NOMO-1 (cell line): ENCODE results near the gene TLK2.
"Not testable (repeated sequence)": the region's sequence is repeated elsewhere in the genome, so short reads cannot be mapped to it uniquely, and the experiment has no call there.

Source experiments
- DNase-seq, 2 experiments: peaks; one replicate each; lab custom pipeline; 2025; ENCODE audit not compliant: unreplicated experiment in 2 of 2; lab: John Stamatoyannopoulos, UW

TLK2 gene

GRCh38 chr17:62478424-62478879, at the start of gene TLK2:
TSS of gene TLK2 (plus strand) at chr17:62478825. CDS start at chr17:62481126, 2,301 bp downstream.
- peak; percentile 70 to 80 for DNase-seq

GRCh38 chr17:62435251-62435650, 43.4 kb upstream of the TLK2 start:
- not testable (repeated sequence) for DNase-seq

- DNase-seq = not testable (repeated sequence)
Measured at GRCh38 chr17:62441181-62441580, 37.4 kb upstream of the TLK2 start.

- no peak for DNase-seq
Measured at GRCh38 chr17:62444063-62444462, 34.6 kb upstream of the TLK2 start.

GRCh38 chr17:62445791-62446190, 32.8 kb upstream of the TLK2 start:
- not testable (repeated sequence) for DNase-seq

- peak in 1 of 2 experiments; percentile 40 for DNase-seq
Measured at GRCh38 chr17:62452195-62452594, 26.4 kb upstream of the TLK2 start.

- DNase-seq = not testable (repeated sequence)
Measured at GRCh38 chr17:62453041-62453440, 25.6 kb upstream of the TLK2 start.

- not testable (repeated sequence) for DNase-seq
Measured at GRCh38 chr17:62453656-62454055, 25.0 kb upstream of the TLK2 start.

- DNase-seq = not testable (repeated sequence)
Measured at GRCh38 chr17:62454111-62454510, 24.5 kb upstream of the TLK2 start.

- DNase-seq = no peak
Measured at GRCh38 chr17:62456016-62456415, 22.6 kb upstream of the TLK2 start.

- DNase-seq = not testable (repeated sequence)
Measured at GRCh38 chr17:62458483-62458882, 20.1 kb upstream of the TLK2 start.

GRCh38 chr17:62464422-62464821, 14.2 kb upstream of the TLK2 start:
- not testable (repeated sequence) for DNase-seq

- DNase-seq = not testable (repeated sequence)
Measured at GRCh38 chr17:62465271-62465670, 13.4 kb upstream of the TLK2 start.

- DNase-seq = peak; percentile 31 to 55
Measured at GRCh38 chr17:62470666-62471379, 7.8 kb upstream of the TLK2 start.

- peak in 1 of 2 experiments; percentile 23 for DNase-seq
Measured at GRCh38 chr17:62471380-62471880, 7.2 kb upstream of the TLK2 start.

GRCh38 chr17:62473030-62473982, 5.3 kb upstream of the TLK2 start:
- DNase-seq = peak in 1 of 2 experiments; percentile 9

GRCh38 chr17:62477111-62477510, 1.5 kb upstream of the TLK2 start:
- DNase-seq = not testable (repeated sequence)

- not testable (repeated sequence) for DNase-seq
Measured at GRCh38 chr17:62477718-62478408, 762 bp upstream of the TLK2 start.

GRCh38 chr17:62478880-62479638, 434 bp downstream of the TLK2 start:
- peak in 1 of 2 experiments; percentile 3 for DNase-seq
